Measurements from ENCODE around the gene ACTN2.

ACTN2 gene

GRCh38 chr1:236802264-236802663 lies 116.0 kb downstream of the ACTN2 start:
- Histone ChIP-seq H3K36me3 (ENCODE audit: low read depth) (peaks cover 10% of the 10 kb centered on the region), H3K27me3 (ENCODE audit: insufficient read depth, poor library complexity, severe bottlenecking) (no peaks in the 10 kb centered on the region), H3K9me3 (ENCODE audit: severe bottlenecking) (no peaks in the 10 kb centered on the region), H3K4me1 (ENCODE audit: insufficient read depth, poor library complexity, severe bottlenecking) (peaks cover 7% of the 10 kb centered on the region), H3K4me3 (ENCODE audit: severe bottlenecking) (no peak overlapping the region), H3K27ac (ENCODE audit: poor library complexity, severe bottlenecking) (no peak overlapping the region)
- no peak for TF ChIP-seq CTCF (IDR thresholded peaks at IDR 0.05; ENCODE audit: poor library complexity, severe bottlenecking)
- ATAC-seq (ENCODE audit: low read depth) (no peak), DNase-seq (ENCODE audit: low spot score) (no peak)

- Histone ChIP-seq H3K27me3 (ENCODE audit: insufficient read depth, poor library complexity, severe bottlenecking) (no peaks in the 10 kb centered on the region), H3K4me1 (ENCODE audit: insufficient read depth, poor library complexity, severe bottlenecking) (no peaks in the 10 kb centered on the region), H3K27ac (ENCODE audit: poor library complexity, severe bottlenecking) (no peak overlapping the region), H3K36me3 (ENCODE audit: low read depth) (peaks cover 42% of the 10 kb centered on the region), H3K9me3 (ENCODE audit: severe bottlenecking) (no peaks in the 10 kb centered on the region), H3K4me3 (ENCODE audit: severe bottlenecking) (no peak overlapping the region)
- DNase-seq (ENCODE audit: low spot score) (no peak), ATAC-seq (ENCODE audit: low read depth) (no peak)
- no peak for TF ChIP-seq CTCF (IDR thresholded peaks at IDR 0.05; ENCODE audit: poor library complexity, severe bottlenecking)
These were observed 120.3 kb downstream of the ACTN2 start for GRCh38 chr1:236806634-236807033.

GRCh38 chr1:236808005-236808404 lies 121.7 kb downstream of the ACTN2 start:
- Histone ChIP-seq H3K27ac (ENCODE audit: poor library complexity, severe bottlenecking) (no peak overlapping the region), H3K4me3 (ENCODE audit: severe bottlenecking) (no peak overlapping the region), H3K27me3 (ENCODE audit: insufficient read depth, poor library complexity, severe bottlenecking) (no peaks in the 10 kb centered on the region), H3K4me1 (ENCODE audit: insufficient read depth, poor library complexity, severe bottlenecking) (no peaks in the 10 kb centered on the region), H3K9me3 (ENCODE audit: severe bottlenecking) (no peaks in the 10 kb centered on the region), H3K36me3 (ENCODE audit: low read depth) (peaks cover 50% of the 10 kb centered on the region)
- DNase-seq (ENCODE audit: low spot score) = no peak
- no peak for ATAC-seq (ENCODE audit: low read depth)
- TF ChIP-seq CTCF (IDR thresholded peaks at IDR 0.05; ENCODE audit: poor library complexity, severe bottlenecking) = no peak

- H3K4me3 ChIP-seq (ENCODE audit: severe bottlenecking) = no peak overlapping the region
- TF ChIP-seq CTCF (IDR thresholded peaks at IDR 0.05; ENCODE audit: poor library complexity, severe bottlenecking) = no peak
- no peak for ATAC-seq (ENCODE audit: low read depth)
- no peaks in the 10 kb centered on the region for H3K27me3 ChIP-seq (ENCODE audit: insufficient read depth, poor library complexity, severe bottlenecking)
- no peaks in the 10 kb centered on the region for H3K9me3 ChIP-seq (ENCODE audit: severe bottlenecking)
- H3K4me1 ChIP-seq (ENCODE audit: insufficient read depth, poor library complexity, severe bottlenecking) = no peaks in the 10 kb centered on the region
- DNase-seq (ENCODE audit: low spot score) = no peak
- H3K27ac ChIP-seq (ENCODE audit: poor library complexity, severe bottlenecking) = no peak overlapping the region
- H3K36me3 ChIP-seq (ENCODE audit: low read depth) = peaks cover 56% of the 10 kb centered on the region
These were observed 122.3 kb downstream of the ACTN2 start for GRCh38 chr1:236808564-236809130.

GRCh38 chr1:236809148-236809547 lies 122.8 kb downstream of the ACTN2 start:
- no peaks in the 10 kb centered on the region for H3K9me3 ChIP-seq (ENCODE audit: severe bottlenecking)
- no peaks in the 10 kb centered on the region for H3K27me3 ChIP-seq (ENCODE audit: insufficient read depth, poor library complexity, severe bottlenecking)
- peaks cover 58% of the 10 kb centered on the region for H3K36me3 ChIP-seq (ENCODE audit: low read depth)
- no peak for TF ChIP-seq CTCF (IDR thresholded peaks at IDR 0.05; ENCODE audit: poor library complexity, severe bottlenecking)
- H3K27ac ChIP-seq (ENCODE audit: poor library complexity, severe bottlenecking) = no peak overlapping the region
- DNase-seq (ENCODE audit: low spot score) = no peak
- ATAC-seq (ENCODE audit: low read depth) = no peak
- no peak overlapping the region for H3K4me3 ChIP-seq (ENCODE audit: severe bottlenecking)
- H3K4me1 ChIP-seq (ENCODE audit: insufficient read depth, poor library complexity, severe bottlenecking) = no peaks in the 10 kb centered on the region

Data from RWPE2 (cell line).